Kidney (tissue), 14 donors: ENCODE measurements around the gene ANKMY1. TPM values are rescaled to one million over a fixed set of nuclear protein-coding genes. Genes with fewer than 3 reads are reported as not detected.

Experiments used
- DNase-seq, 5 donors: peaks; one replicate each; pipeline ENCODE4 v3.0.0-alpha.2; 2013 to 2020
- FAIRE-seq: peaks from 2 replicates; lab custom pipeline; 2012; peaks lifted over from hg19 to GRCh38; lab: Jason Lieb, UNC
- H3K27ac ChIP-seq, 2 donors: one replicate each; pipeline ENCODE4 v1.7.0; 2013; ENCODE audit warnings: low read depth in 2 of 2, low read length in 2 of 2, inconsistent platforms in 1 of 2
- H3K27me3 ChIP-seq: one replicate; pipeline ENCODE4 v1.7.1; 2013; ENCODE audit warnings: low read length, inconsistent platforms; ENCODE audit not compliant: control insufficient read depth, insufficient read depth
- H3K36me3 ChIP-seq, 3 donors: one replicate each; pipeline versions ENCODE4 v1.7.0 to v1.7.1; 2013; ENCODE audit warnings: low read length in 3 of 3, control low read depth in 1 of 3, inconsistent platforms in 1 of 3; ENCODE audit not compliant: insufficient read depth in 3 of 3, control insufficient read depth in 2 of 3
- H3K4me1 ChIP-seq, 3 donors: one replicate each; pipeline versions ENCODE4 v1.7.0 to v1.7.1; 2013; ENCODE audit warnings: low read length in 3 of 3, inconsistent platforms in 1 of 3, low read depth in 1 of 3; ENCODE audit not compliant: control insufficient read depth in 2 of 3, insufficient read depth in 2 of 3
- H3K4me3 ChIP-seq, 3 donors: one replicate each; pipeline versions ENCODE4 v1.7.0 to v1.8.1; 2013; ENCODE audit warnings: low read length in 3 of 3, control low read depth in 1 of 3, inconsistent platforms in 1 of 3
- H3K9ac ChIP-seq, 3 donors: one replicate each; pipeline versions ENCODE4 v1.7.0 to v1.7.1; 2013; ENCODE audit warnings: low read length in 3 of 3, control low read depth in 1 of 3, inconsistent platforms in 1 of 3
- H3K9me3 ChIP-seq, 3 donors: one replicate each; pipeline versions ENCODE4 v1.7.0 to v1.7.1; 2013; ENCODE audit warnings: low read length in 3 of 3, control low read depth in 1 of 3, inconsistent platforms in 1 of 3; ENCODE audit not compliant: control insufficient read depth in 2 of 3, insufficient read depth in 1 of 3
- CTCF ChIP-seq: IDR thresholded peaks from 3 replicates; pipeline ENCODE4 v1.5.1; 2012; ENCODE audit warnings: mild to moderate bottlenecking, moderate library complexity, borderline replicate concordance; ENCODE audit not compliant: insufficient read depth; ENCODE audit errors: extremely low read depth
- intact Hi-C: fragments of 100-400 bp; cut with DNase I; formaldehyde crosslinking; loops from one replicate; pipeline ENCODE4 v1.11.1; 2022
- polyA plus RNA-seq: library from polyadenylated mRNA; stranded (reverse); fragments of 350-450 nt; fragmentation: Illumina TruSeq; extraction: RNeasy Lipid Tissue Mini Kit (QIAGEN cat#74804); gene quantifications from one replicate; pipeline ENCODE4 v1.2.3, GENCODE V29; 2014; ENCODE audit warnings: low read depth, low replicate concordance; ENCODE audit not compliant: insufficient read depth
- total RNA-seq: library from RNA; stranded (reverse); fragmentation: NEBNext Ultra II Directional; extraction: Animal tissue kit (Norgen Biotek cat#: 25700); gene quantifications from one replicate; pipeline ENCODE4 v1.2.1, GENCODE V29; 2021
- donor health status: control.
- donor health status: control.
- donor health status: control.
- donor health status: control.
- donor health status: control.
- donor health status: DM: yes; HTN: yes; CAD: no.
- donor health status: Normal renal cell carcinoma (clear cell type).

ANKMY1 gene
- total and polyA plus RNA-seq, 2 donors from 2014 or later, result 3.0 to 22.1 TPM

- Histone ChIP-seq H3K9me3 (no peaks in the 10 kb centered on the region), H3K4me1 (peaks cover 0 to 8% (median 0%) of the 10 kb centered on the region in 3 donors), H3K36me3 (no peaks in the 10 kb centered on the region), H3K27ac (no peak overlapping the region), H3K27me3 (no peaks in the 10 kb centered on the region), H3K9ac (no peak overlapping the region), H3K4me3 (no peak overlapping the region)
- DNase-seq, result peak in 2 of 5 donors; percentile 66 to 78
- FAIRE-seq, result no peak
- intact Hi-C loops, result no loop called here
- TF ChIP-seq CTCF, result no peak
These were observed 102.5 kb downstream of the ANKMY1 start for GRCh38 chr2:240455272-240455646.

- DNase-seq, result peak in 2 of 5 donors; percentile 71 to 73
- Histone ChIP-seq H3K36me3 (no peaks in the 10 kb centered on the region), H3K9ac (no peak overlapping the region)
These were observed 103.5 kb downstream of the ANKMY1 start for GRCh38 chr2:240454106-240454901.

GRCh38 chr2:240453461-240454105 lies 104.2 kb downstream of the ANKMY1 start:
- no peak for FAIRE-seq
- DNase-seq, result peak in 3 of 5 donors; percentile 45 to 83 (median 66)
- intact Hi-C loops, result no loop called here
- TF ChIP-seq CTCF, result no peak
- peaks cover 0 to 9% (median 0%) of the 10 kb centered on the region in 3 donors for H3K4me1 ChIP-seq
- no peak overlapping the region for H3K27ac ChIP-seq
- H3K36me3 ChIP-seq, result no peaks in the 10 kb centered on the region
- no peak overlapping the region for H3K4me3 ChIP-seq
- H3K9me3 ChIP-seq, result no peaks in the 10 kb centered on the region
- no peak overlapping the region for H3K9ac ChIP-seq
- H3K27me3 ChIP-seq, result no peaks in the 10 kb centered on the region

More at GRCh38 chr2:240454106-240454901, 103.5 kb downstream of the ANKMY1 start:
- no peak for FAIRE-seq
- H3K27ac ChIP-seq, result no peak overlapping the region
- TF ChIP-seq CTCF, result no peak
- no peak overlapping the region for H3K4me3 ChIP-seq
- H3K27me3 ChIP-seq, result no peaks in the 10 kb centered on the region
- peaks cover 0 to 9% (median 0%) of the 10 kb centered on the region in 3 donors for H3K4me1 ChIP-seq
- intact Hi-C loops, result no loop called here
- no peaks in the 10 kb centered on the region for H3K9me3 ChIP-seq
